Measurements from ENCODE around the gene NR4A2. TPM values are rescaled to one million over a fixed set of nuclear protein-coding genes. Genes with fewer than 3 reads are reported as not detected.

NR4A2 gene
- polyA plus RNA-seq, 1 donor (not counting 4 experiments of a cell fraction or from before 2014, with no cell fraction given), result 4.5 TPM

DNA sequence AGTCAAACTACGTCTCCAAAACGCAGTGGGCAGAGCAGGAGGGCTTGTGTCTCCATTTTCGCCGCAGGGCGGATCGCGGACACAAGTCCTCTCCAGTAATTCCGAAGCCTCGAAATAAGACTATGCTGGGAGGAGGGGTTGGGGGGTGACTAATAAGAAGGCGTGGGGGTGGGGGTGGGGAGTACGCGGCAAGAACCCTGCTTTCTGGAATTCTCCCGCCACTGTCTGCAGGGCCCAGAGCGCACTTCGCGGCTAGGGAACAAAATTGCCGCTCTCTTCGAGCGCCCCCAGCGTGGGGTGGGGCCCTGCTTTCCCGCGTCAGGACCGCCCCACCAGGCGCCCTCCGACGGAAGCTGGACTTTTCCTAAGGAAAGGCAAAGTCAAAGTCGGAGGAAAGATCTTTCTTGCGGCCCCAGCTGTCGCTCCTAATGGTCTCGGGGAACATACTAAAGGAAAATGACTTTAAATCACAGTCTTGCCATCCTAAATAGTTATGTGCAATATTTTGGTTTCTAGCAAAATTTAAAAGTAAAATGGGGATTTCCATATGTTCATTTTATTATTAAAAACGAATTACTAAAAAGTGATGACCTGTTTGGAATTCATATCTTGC, 11.9 kb downstream of the NR4A2 start:
- dilution Hi-C loops (cut with MboI; ENCODE audit: extremely low pct_ligation_motif_present, low sequenced_read_pairs), result no loop called here
- H3K27me3 ChIP-seq (ENCODE audit: control insufficient read depth, extremely low read depth, insufficient read depth, low read length), result peaks cover 42% of the 10 kb centered on the region
- no peaks in the 10 kb centered on the region for H3K9me1 ChIP-seq (ENCODE audit: control insufficient read depth, extremely low read depth, insufficient read depth, low read length)
- H3K4me2 ChIP-seq (ENCODE audit: control insufficient read depth, extremely low read depth, insufficient read depth, low read depth, low read length), result peak overlapping the region; percentile 85
- FAIRE-seq, result no peak
- H3K9me3 ChIP-seq (ENCODE audit: control insufficient read depth, low read depth, low read length), result no peaks in the 10 kb centered on the region
- H4K20me1 ChIP-seq (ENCODE audit: control insufficient read depth, extremely low read depth, insufficient read depth, low read length), result no peaks in the 10 kb centered on the region
- peak overlapping the region; percentile 52 for H2AFZ ChIP-seq (ENCODE audit: control insufficient read depth, low read length)
- no peak for DNase-seq (ENCODE audit: low read depth, low spot score)
- TF ChIP-seq, protein P1, sequence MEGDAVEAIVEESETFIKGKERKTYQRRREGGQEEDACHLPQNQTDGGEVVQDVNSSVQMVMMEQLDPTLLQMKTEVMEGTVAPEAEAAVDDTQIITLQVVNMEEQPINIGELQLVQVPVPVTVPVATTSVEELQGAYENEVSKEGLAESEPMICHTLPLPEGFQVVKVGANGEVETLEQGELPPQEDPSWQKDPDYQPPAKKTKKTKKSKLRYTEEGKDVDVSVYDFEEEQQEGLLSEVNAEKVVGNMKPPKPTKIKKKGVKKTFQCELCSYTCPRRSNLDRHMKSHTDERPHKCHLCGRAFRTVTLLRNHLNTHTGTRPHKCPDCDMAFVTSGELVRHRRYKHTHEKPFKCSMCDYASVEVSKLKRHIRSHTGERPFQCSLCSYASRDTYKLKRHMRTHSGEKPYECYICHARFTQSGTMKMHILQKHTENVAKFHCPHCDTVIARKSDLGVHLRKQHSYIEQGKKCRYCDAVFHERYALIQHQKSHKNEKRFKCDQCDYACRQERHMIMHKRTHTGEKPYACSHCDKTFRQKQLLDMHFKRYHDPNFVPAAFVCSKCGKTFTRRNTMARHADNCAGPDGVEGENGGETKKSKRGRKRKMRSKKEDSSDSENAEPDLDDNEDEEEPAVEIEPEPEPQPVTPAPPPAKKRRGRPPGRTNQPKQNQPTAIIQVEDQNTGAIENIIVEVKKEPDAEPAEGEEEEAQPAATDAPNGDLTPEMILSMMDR (optimal IDR thresholded peaks at IDR 0.05 in 1 of 3, IDR thresholded peaks at IDR 0.05 in 1 of 3, conservative IDR thresholded peaks at IDR 0.05 in 1 of 3; ENCODE audit: extremely low read depth in 1 of 3, insufficient read depth in 2 of 3, low read length in 3 of 3), result no peak
- no peak for TF ChIP-seq EZH2 (IDR thresholded peaks at IDR 0.05; ENCODE audit: low read length)
- no peaks in the 10 kb centered on the region for H3K36me3 ChIP-seq (ENCODE audit: control insufficient read depth in 2 of 2, extremely low read depth in 1 of 2, insufficient read depth in 2 of 2, low read length in 2 of 2)
- H3K4me3 ChIP-seq (ENCODE audit: control insufficient read depth in 2 of 3, extremely low read depth in 1 of 3, insufficient read depth in 2 of 3, low read depth in 1 of 3, low read length in 3 of 3), result peak overlapping the region in 2 of 3 experiments; percentile 59 to 64
- no peaks in the 10 kb centered on the region for H3K79me2 ChIP-seq (ENCODE audit: control insufficient read depth, insufficient read depth, low read length)
- no peak overlapping the region for H3K27ac ChIP-seq (ENCODE audit: control insufficient read depth, insufficient read depth, low read length)
- H3K9ac ChIP-seq (ENCODE audit: control insufficient read depth, extremely low read depth, insufficient read depth, low read length), result peak overlapping the region; percentile 20
- H3K4me1 ChIP-seq (ENCODE audit: control insufficient read depth, extremely low read depth, insufficient read depth, low read length), result peaks cover 9% of the 10 kb centered on the region

DNA sequence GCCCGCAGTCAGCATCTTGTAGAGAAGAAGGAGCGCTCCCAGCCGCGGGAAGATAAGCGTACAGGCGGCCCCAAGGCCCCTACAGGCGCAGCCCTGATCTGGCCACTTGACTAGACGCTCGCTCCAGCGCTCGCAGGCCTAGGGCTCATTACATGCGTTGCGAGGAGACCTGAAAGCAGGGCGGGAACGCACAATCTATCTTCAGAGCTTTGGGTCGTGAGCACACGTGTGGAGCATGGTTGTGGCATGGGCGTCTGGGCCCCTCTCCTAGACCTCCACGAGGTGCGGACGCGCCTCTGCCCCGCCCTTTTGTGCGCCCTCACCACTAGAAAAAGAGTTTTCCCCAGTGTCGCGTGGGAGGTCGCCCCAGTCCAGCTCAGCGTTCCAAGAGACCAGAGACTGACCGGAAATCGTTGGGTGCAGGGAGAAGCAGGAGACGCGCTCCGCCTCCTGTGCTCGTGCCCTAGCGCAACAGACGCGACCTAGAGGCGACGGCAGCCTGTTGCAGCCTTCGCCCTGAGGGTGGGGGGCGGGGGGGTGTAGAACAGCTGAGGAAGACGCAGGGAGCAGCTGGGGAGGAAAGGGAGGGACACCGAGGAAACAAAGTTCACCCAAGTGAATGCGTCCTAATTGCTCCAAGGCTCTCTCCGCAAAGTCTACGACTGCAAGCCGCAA, 12.6 kb downstream of the NR4A2 start:
- peak overlapping the region; percentile 85 for H3K4me2 ChIP-seq (ENCODE audit: control insufficient read depth, extremely low read depth, insufficient read depth, low read depth, low read length)

More for the DNA sequence above, 12.6 kb downstream of the NR4A2 start:
- peak overlapping the region in 2 of 3 experiments; percentile 59 to 64 for H3K4me3 ChIP-seq (ENCODE audit: control insufficient read depth in 2 of 3, extremely low read depth in 1 of 3, insufficient read depth in 2 of 3, low read depth in 1 of 3, low read length in 3 of 3)
- no peaks in the 10 kb centered on the region for H4K20me1 ChIP-seq (ENCODE audit: control insufficient read depth, extremely low read depth, insufficient read depth, low read length)
- H2AFZ ChIP-seq (ENCODE audit: control insufficient read depth, low read length), result peak overlapping the region; percentile 52
- H3K27me3 ChIP-seq (ENCODE audit: control insufficient read depth, extremely low read depth, insufficient read depth, low read length), result peaks cover 42% of the 10 kb centered on the region
- TF ChIP-seq EZH2 (IDR thresholded peaks at IDR 0.05; ENCODE audit: low read length), result no peak
- TF ChIP-seq, protein P1 (optimal IDR thresholded peaks at IDR 0.05 in 1 of 3, IDR thresholded peaks at IDR 0.05 in 1 of 3, conservative IDR thresholded peaks at IDR 0.05 in 1 of 3; ENCODE audit: extremely low read depth in 1 of 3, insufficient read depth in 2 of 3, low read length in 3 of 3), result peak in 1 of 3 experiments; percentile 26
- no peaks in the 10 kb centered on the region for H3K9me3 ChIP-seq (ENCODE audit: control insufficient read depth, low read depth, low read length)
- H3K36me3 ChIP-seq (ENCODE audit: control insufficient read depth in 2 of 2, extremely low read depth in 1 of 2, insufficient read depth in 2 of 2, low read length in 2 of 2), result no peaks in the 10 kb centered on the region
- dilution Hi-C loops (cut with MboI; ENCODE audit: extremely low pct_ligation_motif_present, low sequenced_read_pairs), result no loop called here
- H3K9me1 ChIP-seq (ENCODE audit: control insufficient read depth, extremely low read depth, insufficient read depth, low read length), result no peaks in the 10 kb centered on the region
- DNase-seq (ENCODE audit: low read depth, low spot score) (no peak), FAIRE-seq (no peak)
- H3K4me1 ChIP-seq (ENCODE audit: control insufficient read depth, extremely low read depth, insufficient read depth, low read length), result peaks cover 9% of the 10 kb centered on the region
- peak overlapping the region; percentile 20 for H3K9ac ChIP-seq (ENCODE audit: control insufficient read depth, extremely low read depth, insufficient read depth, low read length)
- H3K79me2 ChIP-seq (ENCODE audit: control insufficient read depth, insufficient read depth, low read length), result no peaks in the 10 kb centered on the region
- H3K27ac ChIP-seq (ENCODE audit: control insufficient read depth, insufficient read depth, low read length), result no peak overlapping the region

Measured in keratinocyte (primary cell).